GM03348 (cell line): ENCODE measurements around the gene VDAC2.
"Not testable (repeated sequence)": the region's sequence is repeated elsewhere in the genome, so short reads cannot be mapped to it uniquely, and the experiment has no call there.

Experiments used
- DNase-seq: peaks from one replicate; pipeline ENCODE4 v3.0.0; 2012; ENCODE audit warnings: low spot score

The VDAC2 gene, protein sequence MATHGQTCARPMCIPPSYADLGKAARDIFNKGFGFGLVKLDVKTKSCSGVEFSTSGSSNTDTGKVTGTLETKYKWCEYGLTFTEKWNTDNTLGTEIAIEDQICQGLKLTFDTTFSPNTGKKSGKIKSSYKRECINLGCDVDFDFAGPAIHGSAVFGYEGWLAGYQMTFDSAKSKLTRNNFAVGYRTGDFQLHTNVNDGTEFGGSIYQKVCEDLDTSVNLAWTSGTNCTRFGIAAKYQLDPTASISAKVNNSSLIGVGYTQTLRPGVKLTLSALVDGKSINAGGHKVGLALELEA

GRCh38 chr10:75210282-75211006 is at the start of gene VDAC2:
TSS of gene VDAC2 (plus strand) at chr10:75210796. CDS start at chr10:75211159, 363 bp downstream.
- peak; percentile 99 for DNase-seq

- DNase-seq, result peak; percentile 17
Measured at GRCh38 chr10:75165684-75166622, 44.6 kb upstream of the VDAC2 start.

DNA sequence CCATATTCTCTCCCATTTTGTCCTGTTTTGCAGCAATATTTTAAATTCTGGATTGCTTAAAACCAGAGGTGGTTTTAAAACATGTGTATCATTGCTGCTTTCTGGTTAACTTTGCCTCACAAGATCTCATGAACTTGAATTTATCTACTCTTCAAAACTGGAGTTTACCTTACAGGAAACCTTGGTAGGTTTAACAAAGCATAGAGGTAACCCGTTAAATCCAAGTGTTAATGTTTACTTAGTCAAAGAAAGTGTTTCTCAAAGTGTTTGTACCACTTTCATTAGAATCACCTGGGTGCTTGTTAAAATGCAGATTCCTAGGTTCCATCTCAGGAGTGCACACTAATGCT is 44.0 kb upstream of the VDAC2 start:
- DNase-seq, result no peak

GRCh38 chr10:75168275-75168674 is 42.3 kb upstream of the VDAC2 start:
- DNase-seq, result no peak

DNA sequence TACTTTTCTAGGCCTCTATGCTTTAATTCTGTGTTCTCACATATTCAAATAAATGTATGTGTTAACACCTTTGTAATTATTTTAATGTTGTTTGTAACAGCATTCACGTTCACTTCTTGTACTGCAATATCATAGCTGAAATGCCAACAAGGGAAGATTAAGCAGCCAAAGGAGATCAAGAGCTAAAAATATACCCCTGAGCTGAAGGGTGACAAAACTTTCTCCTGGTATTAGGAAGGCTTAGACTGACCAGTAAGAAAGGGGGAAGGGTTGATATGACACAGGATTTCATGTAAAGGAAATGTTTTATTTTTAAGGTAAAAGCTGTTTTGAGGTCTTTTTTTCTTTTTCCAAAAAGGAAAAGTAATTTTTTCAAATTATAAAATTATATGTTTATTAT is 40.4 kb upstream of the VDAC2 start:
- DNase-seq, result no peak

GRCh38 chr10:75175046-75175445 is 35.5 kb upstream of the VDAC2 start:
- no peak for DNase-seq

- no peak for DNase-seq
Measured at GRCh38 chr10:75176046-75176445, 34.5 kb upstream of the VDAC2 start.

GRCh38 chr10:75176736-75177135 is 33.9 kb upstream of the VDAC2 start:
- DNase-seq, result no peak

- no peak for DNase-seq
Measured at GRCh38 chr10:75179657-75180177, 30.9 kb upstream of the VDAC2 start.

DNA sequence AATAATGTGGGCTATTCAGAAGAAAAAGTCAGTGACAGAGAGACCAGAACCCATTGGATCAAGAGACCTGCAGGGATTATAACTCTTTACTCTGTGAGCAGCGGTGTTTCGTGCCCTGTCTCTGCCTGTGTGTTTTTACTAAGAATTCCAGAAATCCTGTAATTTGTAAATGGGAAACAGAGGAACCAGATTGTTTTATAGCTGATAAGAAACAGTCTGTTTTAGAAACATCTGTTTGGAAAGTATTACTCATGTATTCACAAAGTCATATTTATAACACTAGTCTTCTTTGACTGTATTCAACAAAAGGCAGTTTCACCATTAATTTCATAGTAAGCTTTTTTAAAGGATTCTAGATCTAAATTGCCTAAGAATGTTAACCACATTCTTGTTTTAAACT is 30.0 kb upstream of the VDAC2 start:
- DNase-seq, result peak; percentile 47

GRCh38 chr10:75181073-75181472 is 29.5 kb upstream of the VDAC2 start:
- DNase-seq, result no peak

- DNase-seq, result no peak
Measured at GRCh38 chr10:75186310-75186709, 24.3 kb upstream of the VDAC2 start.

DNA sequence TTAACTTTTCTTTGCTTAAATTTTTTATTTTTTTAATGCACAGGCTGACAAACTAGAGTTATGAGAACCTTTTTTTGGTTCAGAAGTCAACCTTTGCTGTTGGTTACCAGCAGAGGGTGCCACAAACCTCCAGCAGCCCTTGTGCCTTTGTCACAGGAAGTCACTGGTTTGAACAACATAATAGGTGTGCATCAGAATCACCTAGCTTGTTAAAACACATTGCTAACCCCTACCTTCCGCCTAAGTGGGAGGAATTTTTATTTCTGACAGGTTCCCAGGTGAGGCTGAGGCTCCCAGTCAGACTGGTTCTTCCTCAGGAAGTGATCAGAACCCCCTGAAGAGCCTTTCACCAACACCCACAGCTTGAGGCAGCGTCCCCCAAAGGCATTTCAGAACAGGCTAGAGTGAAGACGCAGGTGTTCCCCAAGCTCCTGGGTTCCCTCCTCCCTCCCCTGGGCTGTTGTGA is 22.6 kb upstream of the VDAC2 start:
- peak; percentile 69 for DNase-seq

- DNase-seq, result not testable (repeated sequence)
Measured at GRCh38 chr10:75188522-75188921, 22.1 kb upstream of the VDAC2 start.

DNA sequence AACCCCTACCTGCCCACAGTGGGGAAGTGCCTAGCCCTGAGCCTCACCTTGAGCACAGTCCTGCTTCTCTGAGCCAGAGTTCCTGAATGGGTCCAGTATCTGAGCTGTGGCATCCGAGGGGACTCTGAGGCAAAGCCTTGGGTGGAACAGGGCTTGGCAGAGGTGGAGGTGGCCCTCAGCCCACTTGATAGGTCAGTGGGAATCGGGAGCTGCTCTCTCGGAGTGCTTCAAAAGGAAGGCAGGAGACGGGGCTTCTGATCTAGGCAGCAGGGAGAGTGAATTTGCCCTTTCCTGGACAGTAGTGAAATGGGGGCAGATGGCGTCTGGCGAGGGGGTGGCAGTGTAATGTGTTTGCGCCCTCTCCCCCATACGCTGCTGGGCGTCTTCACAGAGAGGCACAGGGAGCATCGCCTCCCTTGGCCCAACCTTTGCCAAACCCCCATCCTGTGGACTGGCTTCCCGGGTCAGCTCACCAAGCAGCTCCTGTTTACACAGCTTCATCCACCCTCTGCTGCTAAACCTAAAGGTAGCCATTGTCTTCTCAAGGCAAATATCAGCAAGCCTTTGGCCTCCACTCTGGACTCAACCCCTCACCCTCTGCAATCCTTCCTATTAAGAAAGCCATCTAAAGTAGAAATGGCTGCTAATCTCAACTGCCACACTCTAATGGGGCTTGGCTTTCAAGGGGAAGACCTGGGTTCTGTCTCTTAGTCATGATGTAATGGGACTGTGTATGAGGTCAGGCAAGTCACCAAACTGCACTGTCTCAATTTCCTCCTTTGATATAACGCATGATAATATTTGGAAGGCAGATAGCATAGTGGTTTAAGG is 21.1 kb upstream of the VDAC2 start:
- no peak for DNase-seq

- peak; percentile 86 for DNase-seq
Measured at GRCh38 chr10:75191821-75192568, 18.6 kb upstream of the VDAC2 start.

DNA sequence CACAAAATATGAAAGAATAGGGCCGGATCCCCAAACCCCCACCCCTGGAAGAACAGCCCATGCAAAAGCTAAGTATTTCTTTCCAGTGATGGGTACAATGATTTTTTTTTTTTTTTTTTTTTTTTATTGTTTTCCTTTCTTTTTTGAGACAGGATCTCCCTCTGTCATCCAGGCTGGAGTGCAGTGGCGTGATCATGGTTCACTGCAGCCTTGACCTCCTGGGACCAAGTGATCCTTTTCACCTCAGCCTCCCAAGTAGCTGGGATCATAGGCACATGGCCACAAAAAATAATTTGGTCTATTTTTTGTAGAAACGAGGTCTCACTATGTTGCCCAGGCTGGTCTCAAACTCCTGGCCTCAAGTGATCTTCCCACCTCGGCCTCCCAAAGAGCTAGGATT is 16.0 kb upstream of the VDAC2 start:
- DNase-seq, result not testable (repeated sequence)

DNA sequence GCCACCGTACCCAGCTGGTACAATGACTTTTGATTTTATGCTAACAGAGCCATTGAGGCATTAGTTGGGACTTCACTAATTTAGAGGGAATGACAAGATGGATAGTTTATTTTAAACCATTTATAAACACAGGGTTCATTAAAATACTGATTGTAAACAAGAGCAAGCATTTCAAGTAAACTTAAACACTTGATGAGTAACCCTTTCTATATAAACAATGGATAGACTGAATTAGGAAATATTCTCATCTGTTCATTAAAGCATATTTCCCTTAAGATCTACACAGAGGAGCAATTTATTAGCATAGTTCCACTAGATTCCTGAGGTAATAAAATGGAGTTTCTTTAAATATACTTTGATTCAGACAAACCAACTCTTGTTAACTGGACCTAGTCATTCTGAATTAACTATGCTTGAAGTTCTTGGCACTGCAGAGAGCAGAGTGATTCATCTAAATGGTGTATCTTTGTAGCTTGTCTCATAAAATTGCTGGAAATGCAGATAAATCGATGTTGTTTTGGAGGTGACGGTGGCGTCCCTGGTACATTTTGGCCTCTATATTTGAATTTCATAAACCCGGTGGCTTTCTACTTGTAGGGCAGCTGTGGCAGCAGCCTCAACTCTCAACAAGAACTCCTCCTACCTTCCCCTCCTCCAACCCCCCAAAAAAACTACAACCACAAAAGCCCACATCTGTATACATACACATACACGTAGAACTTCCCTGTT is 15.4 kb upstream of the VDAC2 start:
- peak; percentile 56 for DNase-seq

- no peak for DNase-seq
Measured at GRCh38 chr10:75197066-75197465, 13.5 kb upstream of the VDAC2 start.

- DNase-seq, result no peak
Measured at GRCh38 chr10:75197906-75198305, 12.7 kb upstream of the VDAC2 start.
